ENCODE measurements around the gene IGHMBP2. TPM values are rescaled to one million over a fixed set of nuclear protein-coding genes. Genes with fewer than 3 reads are reported as not detected.
"Not testable (repeated sequence)": the region's sequence is repeated elsewhere in the genome, so short reads cannot be mapped to it uniquely, and the experiment has no call there.

Gene IGHMBP2
- total RNA-seq, 1 donor from 2014 or later: 9.5 TPM

- DNase-seq (ENCODE audit: low read depth in 2 of 2): no peak
Measured at GRCh38 chr11:68961245-68961644, 57.6 kb downstream of the IGHMBP2 start.

- peak in 1 of 2 donors; percentile 25 for DNase-seq (ENCODE audit: low read depth in 2 of 2)
Measured at GRCh38 chr11:68962527-68963250, 59.0 kb downstream of the IGHMBP2 start.

GRCh38 chr11:68963779-68964178, 60.1 kb downstream of the IGHMBP2 start:
- DNase-seq (ENCODE audit: low read depth in 2 of 2): peak in 1 of 2 donors; percentile 24

GRCh38 chr11:68965901-68966853, 62.5 kb downstream of the IGHMBP2 start:
- peak in 1 of 2 donors; percentile 53 for DNase-seq (ENCODE audit: low read depth in 2 of 2)

GRCh38 chr11:68966894-68967780, 63.4 kb downstream of the IGHMBP2 start:
- no peak for DNase-seq (ENCODE audit: low read depth in 2 of 2)

- DNase-seq (ENCODE audit: low read depth in 2 of 2): no peak
Measured at GRCh38 chr11:68968306-68969250, 64.9 kb downstream of the IGHMBP2 start.

GRCh38 chr11:68969386-68969785, 65.7 kb downstream of the IGHMBP2 start:
- DNase-seq (ENCODE audit: low read depth in 2 of 2): no peak

GRCh38 chr11:68970921-68971636, 67.4 kb downstream of the IGHMBP2 start:
- DNase-seq (ENCODE audit: low read depth in 2 of 2): no peak

GRCh38 chr11:68973219-68973618, 69.5 kb downstream of the IGHMBP2 start:
- no peak for DNase-seq (ENCODE audit: low read depth in 2 of 2)

- not testable (repeated sequence) for DNase-seq (ENCODE audit: low read depth in 2 of 2)
Measured at GRCh38 chr11:68973706-68974105, 70.0 kb downstream of the IGHMBP2 start.

GRCh38 chr11:68974421-68975194, 70.9 kb downstream of the IGHMBP2 start:
- DNase-seq (ENCODE audit: low read depth in 2 of 2): peak in 1 of 2 donors; percentile 49

- no peak for DNase-seq (ENCODE audit: low read depth in 2 of 2)
Measured at GRCh38 chr11:68976095-68976494, 72.4 kb downstream of the IGHMBP2 start.

GRCh38 chr11:68976563-68976962, 72.9 kb downstream of the IGHMBP2 start:
- peak in 1 of 2 donors; percentile 66 for DNase-seq (ENCODE audit: low read depth in 2 of 2)

- DNase-seq (ENCODE audit: low read depth in 2 of 2): no peak
Measured at GRCh38 chr11:68977781-68978625, 74.3 kb downstream of the IGHMBP2 start.

GRCh38 chr11:68978626-68978930, 74.9 kb downstream of the IGHMBP2 start:
- DNase-seq (ENCODE audit: low read depth in 2 of 2): no peak

- peak in 1 of 2 donors; percentile 34 for DNase-seq (ENCODE audit: low read depth in 2 of 2)
Measured at GRCh38 chr11:68978931-68979594, 75.4 kb downstream of the IGHMBP2 start.

All from lung microvascular endothelial cell (primary cell).